ENCODE results near the gene GPHN. TPM values are rescaled to one million over a fixed set of nuclear protein-coding genes. Genes with fewer than 3 reads are reported as not detected.

The GPHN gene
- total and polyA plus RNA-seq, 2 donors (not counting 3 experiments of a cell fraction or from before 2014, with no cell fraction given): 5.1 to 23.2 TPM

DNA sequence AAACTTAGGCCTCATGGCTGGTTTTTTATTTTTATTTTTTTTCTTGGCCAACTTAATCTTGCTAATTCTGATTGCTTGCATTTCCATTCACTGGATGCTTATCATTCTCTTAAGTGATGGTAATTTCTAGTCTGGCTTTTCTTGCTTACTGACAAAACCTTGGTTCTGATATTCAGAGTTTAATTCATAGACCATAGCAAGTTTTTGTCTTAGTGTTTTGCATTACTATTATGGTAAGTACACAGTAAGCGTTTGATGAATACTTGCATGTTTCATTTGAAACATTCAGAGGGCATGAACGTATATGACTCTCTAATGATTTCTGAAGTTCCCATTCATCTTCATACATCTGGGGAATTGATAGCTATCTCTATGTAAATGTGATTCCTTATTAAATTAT, 55.8 kb downstream of the GPHN start:
- ChIA-PET CTCF (interaction anchor here (1.9 to 3.0 kb wide), 2 partner anchors 9 to 204 kb away, joined by 4 to 8 read pairs; no protein-coding TSS in a partner anchor), POLR2A (no interaction called here)
- H3K4me2 ChIP-seq (ENCODE audit: insufficient read depth, low read length): no peak overlapping the region
- no peaks in the 10 kb centered on the region for H3K79me2 ChIP-seq (ENCODE audit: control insufficient read depth, insufficient read depth, low read length)
- no peak overlapping the region for H3K27ac ChIP-seq (ENCODE audit: insufficient read depth, low read depth, low read length)
- H3K9ac ChIP-seq (replicated peaks; ENCODE audit: extremely low read depth, insufficient read depth, low read length): no peak overlapping the region
- no peak overlapping the region for H2AFZ ChIP-seq (ENCODE audit: low read depth, low read length)
- H3K4me1 ChIP-seq (ENCODE audit: control insufficient read depth, extremely low read depth, insufficient read depth, low read length): peaks cover 3% of the 10 kb centered on the region
- DNase-seq (ENCODE audit: low read depth, low spot score) (no peak), FAIRE-seq (no peak)
- TF ChIP-seq POLR2AphosphoS5 (IDR thresholded peaks at IDR 0.05; ENCODE audit: insufficient read depth, low read depth, low read length) (no peak), GATA2 (IDR thresholded peaks at IDR 0.05; ENCODE audit: insufficient read depth, insufficient read length, low read depth, low read length) (no peak), POLR2A (IDR thresholded peaks at IDR 0.05; ENCODE audit: low read depth, low read length) (no peak), EZH2 (IDR thresholded peaks at IDR 0.05; ENCODE audit: borderline replicate concordance, low read depth, low read length, severe bottlenecking) (no peak), FOS (IDR thresholded peaks at IDR 0.05; ENCODE audit: borderline replicate concordance, insufficient read depth, low read length) (no peak), JUN (IDR thresholded peaks at IDR 0.05; ENCODE audit: borderline replicate concordance, insufficient read depth, insufficient read length, low read depth) (no peak), MYC (IDR thresholded peaks at IDR 0.05; ENCODE audit: low read depth, low read length) (no peak)
- TF ChIP-seq, protein P1, sequence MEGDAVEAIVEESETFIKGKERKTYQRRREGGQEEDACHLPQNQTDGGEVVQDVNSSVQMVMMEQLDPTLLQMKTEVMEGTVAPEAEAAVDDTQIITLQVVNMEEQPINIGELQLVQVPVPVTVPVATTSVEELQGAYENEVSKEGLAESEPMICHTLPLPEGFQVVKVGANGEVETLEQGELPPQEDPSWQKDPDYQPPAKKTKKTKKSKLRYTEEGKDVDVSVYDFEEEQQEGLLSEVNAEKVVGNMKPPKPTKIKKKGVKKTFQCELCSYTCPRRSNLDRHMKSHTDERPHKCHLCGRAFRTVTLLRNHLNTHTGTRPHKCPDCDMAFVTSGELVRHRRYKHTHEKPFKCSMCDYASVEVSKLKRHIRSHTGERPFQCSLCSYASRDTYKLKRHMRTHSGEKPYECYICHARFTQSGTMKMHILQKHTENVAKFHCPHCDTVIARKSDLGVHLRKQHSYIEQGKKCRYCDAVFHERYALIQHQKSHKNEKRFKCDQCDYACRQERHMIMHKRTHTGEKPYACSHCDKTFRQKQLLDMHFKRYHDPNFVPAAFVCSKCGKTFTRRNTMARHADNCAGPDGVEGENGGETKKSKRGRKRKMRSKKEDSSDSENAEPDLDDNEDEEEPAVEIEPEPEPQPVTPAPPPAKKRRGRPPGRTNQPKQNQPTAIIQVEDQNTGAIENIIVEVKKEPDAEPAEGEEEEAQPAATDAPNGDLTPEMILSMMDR (IDR thresholded peaks at IDR 0.05; ENCODE audit: extremely low read depth in 1 of 2, insufficient read depth in 1 of 2, low read depth in 1 of 2, low read length in 2 of 2): no peak
- TF ChIP-seq, protein P2, sequence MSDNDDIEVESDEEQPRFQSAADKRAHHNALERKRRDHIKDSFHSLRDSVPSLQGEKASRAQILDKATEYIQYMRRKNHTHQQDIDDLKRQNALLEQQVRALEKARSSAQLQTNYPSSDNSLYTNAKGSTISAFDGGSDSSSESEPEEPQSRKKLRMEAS (IDR thresholded peaks at IDR 0.05; ENCODE audit: insufficient read depth, insufficient read length): no peak
- no peaks in the 10 kb centered on the region for H3K27me3 ChIP-seq (ENCODE audit: control insufficient read depth in 2 of 2, insufficient read depth in 2 of 2, low read length in 2 of 2)
- no TSS peak for BruUV-seq (replicated peaks)
- H3K4me3 ChIP-seq (replicated peaks in 1 of 3; ENCODE audit: insufficient read depth in 1 of 3, low read depth in 1 of 3, low read length in 3 of 3): no peak overlapping the region
- dilution Hi-C loops (cut with MboI; ENCODE audit: extremely low pct_ligation_motif_present, low sequenced_read_pairs): no loop called here
- no peaks in the 10 kb centered on the region for H3K36me3 ChIP-seq (ENCODE audit: control insufficient read depth in 2 of 2, extremely low read depth in 1 of 2, insufficient read depth in 2 of 2, low read length in 2 of 2)
- no peaks in the 10 kb centered on the region for H4K20me1 ChIP-seq (replicated peaks; ENCODE audit: control insufficient read depth, extremely low read depth, insufficient read depth, low read length)
- no peaks in the 10 kb centered on the region for H3K9me1 ChIP-seq (replicated peaks; ENCODE audit: control insufficient read depth, extremely low read depth, insufficient read depth, low read length)
- H3K9me3 ChIP-seq (replicated peaks; ENCODE audit: control insufficient read depth, insufficient read depth, low read length): no peaks in the 10 kb centered on the region
- intact Hi-C loops (cut with micrococcal nuclease): no loop called here
